HG02610 (cell line): ENCODE measurements around the gene NME7.
"Not testable (repeated sequence)": the region's sequence is repeated elsewhere in the genome, so short reads cannot be mapped to it uniquely, and the experiment has no call there.

Source experiments
- ATAC-seq: cut with Tn5 transposase; IDR thresholded peaks from one replicate; pipeline ENCODE4 v1.9.1; 2021; ENCODE audit warnings: mild to moderate bottlenecking, moderate library complexity; ENCODE audit not compliant: unreplicated experiment

The NME7 gene

GRCh38 chr1:169342096-169342495 lies 25.5 kb downstream of the NME7 start:
- not testable (repeated sequence) for ATAC-seq

GRCh38 chr1:169340882-169341281 lies 26.7 kb downstream of the NME7 start:
- ATAC-seq: no peak

GRCh38 chr1:169339773-169340172 lies 27.8 kb downstream of the NME7 start:
- ATAC-seq: no peak

GRCh38 chr1:169338617-169339016 lies 29.0 kb downstream of the NME7 start:
- ATAC-seq: no peak

GRCh38 chr1:169336947-169337715 lies 30.5 kb downstream of the NME7 start:
- not testable (repeated sequence) for ATAC-seq

- not testable (repeated sequence) for ATAC-seq
Observed at GRCh38 chr1:169334727-169335126, 32.9 kb downstream of the NME7 start.

- no peak for ATAC-seq
Observed at GRCh38 chr1:169330927-169331326, 36.7 kb downstream of the NME7 start.

- no peak for ATAC-seq
Observed at GRCh38 chr1:169329383-169329782, 38.2 kb downstream of the NME7 start.

- no peak for ATAC-seq
Observed at GRCh38 chr1:169327875-169328274, 39.7 kb downstream of the NME7 start.

- peak; percentile 98 for ATAC-seq
Observed at GRCh38 chr1:169326956-169327268, 40.7 kb downstream of the NME7 start.

GRCh38 chr1:169326261-169326955 lies 41.2 kb downstream of the NME7 start:
- ATAC-seq: no peak

GRCh38 chr1:169325117-169325516 lies 42.5 kb downstream of the NME7 start:
- no peak for ATAC-seq

GRCh38 chr1:169322138-169322537 lies 45.5 kb downstream of the NME7 start:
- ATAC-seq: no peak

- ATAC-seq: no peak
Observed at GRCh38 chr1:169321539-169321938, 46.1 kb downstream of the NME7 start.

GRCh38 chr1:169318536-169319244 lies 48.9 kb downstream of the NME7 start:
- ATAC-seq: no peak

GRCh38 chr1:169316556-169316955 lies 51.0 kb downstream of the NME7 start:
- ATAC-seq: no peak

GRCh38 chr1:169312084-169312954 lies 55.3 kb downstream of the NME7 start:
- ATAC-seq: peak; percentile 60

GRCh38 chr1:169309178-169310166 lies 58.1 kb downstream of the NME7 start:
- peak; percentile 68 for ATAC-seq

GRCh38 chr1:169308313-169309039 lies 59.1 kb downstream of the NME7 start:
- ATAC-seq: no peak
